GM18907 (cell line): Measurements from ENCODE around the gene MVD.

Source experiments
- ATAC-seq: cut with Tn5 transposase; IDR thresholded peaks from one replicate; pipeline ENCODE4 v1.9.1; 2021; ENCODE audit warnings: mild to moderate bottlenecking, moderate library complexity; ENCODE audit not compliant: unreplicated experiment

Gene MVD

GRCh38 chr16:88655733-88656281, 7.1 kb downstream of the MVD start:
- ATAC-seq = no peak

GRCh38 chr16:88655053-88655732, 7.7 kb downstream of the MVD start:
- ATAC-seq = no peak

GRCh38 chr16:88654363-88655052, 8.4 kb downstream of the MVD start:
- no peak for ATAC-seq

- ATAC-seq = no peak
Measured at GRCh38 chr16:88653596-88654362, 9.1 kb downstream of the MVD start.

- ATAC-seq = no peak
Measured at GRCh38 chr16:88653101-88653500, 9.8 kb downstream of the MVD start.

GRCh38 chr16:88652762-88653063, 10.2 kb downstream of the MVD start:
- no peak for ATAC-seq

- ATAC-seq = peak; percentile 5
Measured at GRCh38 chr16:88651989-88652761, 10.7 kb downstream of the MVD start.

GRCh38 chr16:88651276-88651988, 11.5 kb downstream of the MVD start:
- ATAC-seq = peak; percentile 72

- ATAC-seq = peak; percentile 69
Measured at GRCh38 chr16:88650749-88651275, 12.1 kb downstream of the MVD start, which contains the start of gene CYBA. TSS of gene CYBA (minus strand) at chr16:88651053. CDS start at chr16:88651013, 40 bp downstream.

- ATAC-seq = peak; percentile 15
Measured at GRCh38 chr16:88649924-88650748, 12.8 kb downstream of the MVD start.

- no peak for ATAC-seq
Measured at GRCh38 chr16:88649195-88649923, 13.5 kb downstream of the MVD start.

GRCh38 chr16:88647178-88648070, 15.5 kb downstream of the MVD start:
- no peak for ATAC-seq

- no peak for ATAC-seq
Measured at GRCh38 chr16:88646345-88647034, 16.4 kb downstream of the MVD start.

- no peak for ATAC-seq
Measured at GRCh38 chr16:88645941-88646340, 16.9 kb downstream of the MVD start.

GRCh38 chr16:88645455-88645854, 17.4 kb downstream of the MVD start:
- ATAC-seq = no peak

GRCh38 chr16:88643644-88643932, 19.3 kb downstream of the MVD start:
- no peak for ATAC-seq
